CD4-positive, alpha-beta T cell (primary cell): Measurements from ENCODE around the gene RAB40A. TPM values are rescaled to one million over a fixed set of nuclear protein-coding genes. Genes with fewer than 3 reads are reported as not detected.

Source experiments
- ATAC-seq: fragments of 200-7000 bp; cut with Tn5 transposase; one replicate; pipeline ENCODE4 v1.10.0; 2022; ENCODE audit warnings: mild to moderate bottlenecking; ENCODE audit not compliant: poor library complexity
- CTCF ChIA-PET: fragments of 350-600 bp; sonication (Branson Sonifier 250); formaldehyde crosslinking; loops from one replicate; lab custom pipeline; 2021; ENCODE audit warnings: antibody characterized with exemption, inconsistent platforms; lab: Charles Lee
- POLR2A ChIA-PET: fragments of 350-600 bp; sonication (Branson Sonifier 250); formaldehyde crosslinking; loops from one replicate; lab custom pipeline; 2021; ENCODE audit warnings: antibody characterized with exemption, inconsistent platforms; lab: Charles Lee
- DNase-seq, 14 experiments: peaks; one replicate each; pipeline ENCODE4 v3.0.0-alpha.2; 2013 to 2020; ENCODE audit warnings: mixed read lengths in 2 of 14
- H3K27ac ChIP-seq, 2 donors: one replicate each; pipeline versions ENCODE4 v1.5.1 to v1.7.0; 2013; ENCODE audit warnings: low read length in 2 of 2, low read depth in 1 of 2, mild to moderate bottlenecking in 1 of 2
- H3K27me3 ChIP-seq, 2 experiments: 1 replicate in 1 of 2; 2 replicates in 1 of 2; pipeline versions ENCODE4 v1.6.1 to v1.7.0; 2013; ENCODE audit warnings: low read length in 2 of 2, control low read depth in 1 of 2, mild to moderate bottlenecking in 1 of 2, moderate library complexity in 1 of 2; ENCODE audit not compliant: insufficient read depth in 2 of 2, control insufficient read depth in 1 of 2
- H3K36me3 ChIP-seq: one replicate; pipeline ENCODE4 v1.6.1; 2013; ENCODE audit warnings: low read length, control low read depth; ENCODE audit not compliant: insufficient read depth
- H3K4me1 ChIP-seq: one replicate; pipeline ENCODE4 v1.6.1; 2013; ENCODE audit warnings: low read length, control low read depth; ENCODE audit not compliant: insufficient read depth
- H3K4me3 ChIP-seq: one replicate; pipeline ENCODE4 v1.5.1; 2013; ENCODE audit warnings: mild to moderate bottlenecking, low read length, moderate library complexity
- H3K9me3 ChIP-seq, 2 experiments: 1 replicate in 1 of 2; 2 replicates in 1 of 2; pipeline versions ENCODE4 v1.6.1 to v1.7.0; 2013; ENCODE audit warnings: low read length in 2 of 2, mild to moderate bottlenecking in 2 of 2, control low read depth in 1 of 2, moderate library complexity in 1 of 2; ENCODE audit not compliant: control insufficient read depth in 1 of 2, insufficient read depth in 1 of 2
- H3K27ac Mint-ChIP-seq: one replicate; pipeline ENCODE4 v1.8.0; 2020; ENCODE audit warnings: mixed read lengths
- H3K27me3 Mint-ChIP-seq: one replicate; pipeline ENCODE4 v1.8.0; 2021; ENCODE audit warnings: mixed read lengths
- H3K36me3 Mint-ChIP-seq: one replicate; pipeline ENCODE4 v1.8.0; 2021; ENCODE audit warnings: low read depth, mixed read lengths
- H3K4me1 Mint-ChIP-seq: one replicate; pipeline ENCODE4 v1.8.0; 2021; ENCODE audit warnings: low read depth, mixed read lengths
- H3K4me3 Mint-ChIP-seq: one replicate; pipeline ENCODE4 v1.8.0; 2020; ENCODE audit warnings: mild to moderate bottlenecking, mixed read lengths
- H3K9me3 Mint-ChIP-seq: one replicate; pipeline ENCODE4 v1.8.0; 2020; ENCODE audit warnings: mixed read lengths
- CTCF ChIP-seq: fragments of 200-600 bp; IDR thresholded peaks from one replicate; pipeline ENCODE4 v1.8.0; 2022; ENCODE audit warnings: antibody characterized with exemption, mild to moderate bottlenecking
- intact Hi-C, 2 experiments: fragments of 100-400 bp; cut with DNase I in 1 of 2; cut with micrococcal nuclease in 1 of 2; formaldehyde crosslinking; loops; one replicate each; pipeline versions ENCODE4 v1.15.1 to v1.9.0; 2023 to 2025; cut with DNase I, micrococcal nuclease
- total RNA-seq, 174 experiments: library from RNA in 2 of 174; stranded (reverse) in 2 of 174; gene quantifications; one replicate each; pipeline ENCODE4 v1.2.3 and lab custom pipeline; 2021 to 2026

Gene RAB40A
- total RNA-seq, 2 experiments from 2014 or later: 0.16 TPM; not detected in 1

GRCh38 chrX:103524747-103525146, 5.5 kb upstream of the RAB40A start:
- CTCF ChIA-PET: interaction anchor here (1.2 kb wide), 1 partner anchor 9 kb away, joined by 3 read pairs; no protein-coding TSS in a partner anchor
- Mint-ChIP-seq H3K27me3 (no peaks in the 10 kb centered on the region), H3K9me3 (no peaks in the 10 kb centered on the region), H3K36me3 (no peaks in the 10 kb centered on the region), H3K4me1 (no peaks in the 10 kb centered on the region), H3K27ac (no peak overlapping the region), H3K4me3 (no peak overlapping the region)
- DNase-seq (no peak), ATAC-seq (no peak)
- intact Hi-C loops: no loop called here
- Histone ChIP-seq H3K4me1 (no peaks in the 10 kb centered on the region), H3K27ac (no peak overlapping the region), H3K36me3 (no peaks in the 10 kb centered on the region), H3K4me3 (no peak overlapping the region), H3K9me3 (no peaks in the 10 kb centered on the region), H3K27me3 (no peaks in the 10 kb centered on the region)
- POLR2A ChIA-PET: no interaction called here
- TF ChIP-seq CTCF: no peak

GRCh38 chrX:103523605-103524004, 4.3 kb upstream of the RAB40A start:
- Mint-ChIP-seq H3K9me3 (no peaks in the 10 kb centered on the region), H3K4me3 (no peak overlapping the region), H3K27me3 (no peaks in the 10 kb centered on the region), H3K36me3 (no peaks in the 10 kb centered on the region), H3K27ac (no peak overlapping the region), H3K4me1 (no peaks in the 10 kb centered on the region)
- Histone ChIP-seq H3K9me3 (no peaks in the 10 kb centered on the region), H3K27ac (no peak overlapping the region), H3K4me1 (no peaks in the 10 kb centered on the region), H3K4me3 (no peak overlapping the region), H3K27me3 (no peaks in the 10 kb centered on the region), H3K36me3 (no peaks in the 10 kb centered on the region)
- ATAC-seq: no peak
- DNase-seq: no peak
- no peak for TF ChIP-seq CTCF
- intact Hi-C loops: no loop called here
- ChIA-PET POLR2A (no interaction called here), CTCF (no interaction called here)

- H3K4me1 ChIP-seq: no peaks in the 10 kb centered on the region
- H3K4me1 Mint-ChIP-seq: no peaks in the 10 kb centered on the region
- peaks cover 0 to 3% of the 10 kb centered on the region in 2 experiments for H3K27me3 ChIP-seq
- no peak overlapping the region for H3K27ac Mint-ChIP-seq
- no peak overlapping the region for H3K27ac ChIP-seq
- DNase-seq (no peak), ATAC-seq (no peak)
- intact Hi-C loops: no loop called here
- H3K36me3 Mint-ChIP-seq: no peaks in the 10 kb centered on the region
- H3K9me3 ChIP-seq: no peaks in the 10 kb centered on the region
- no peak overlapping the region for H3K4me3 ChIP-seq
- H3K36me3 ChIP-seq: no peaks in the 10 kb centered on the region
- no peaks in the 10 kb centered on the region for H3K9me3 Mint-ChIP-seq
- CTCF ChIA-PET: no interaction called here
- no peaks in the 10 kb centered on the region for H3K27me3 Mint-ChIP-seq
- TF ChIP-seq CTCF: no peak
- POLR2A ChIA-PET: no interaction called here
- no peak overlapping the region for H3K4me3 Mint-ChIP-seq
Observed at GRCh38 chrX:103520386-103520785, 1.1 kb upstream of the RAB40A start.
